Fibroblast of peridontal ligament (primary cell): ENCODE data around the gene GDF10.

ENCODE experiments used
- DNase-seq: peaks from one replicate; pipeline ENCODE4 v3.0.0-alpha.2; 2010; ENCODE audit errors: extremely low read depth

Gene GDF10

DNA sequence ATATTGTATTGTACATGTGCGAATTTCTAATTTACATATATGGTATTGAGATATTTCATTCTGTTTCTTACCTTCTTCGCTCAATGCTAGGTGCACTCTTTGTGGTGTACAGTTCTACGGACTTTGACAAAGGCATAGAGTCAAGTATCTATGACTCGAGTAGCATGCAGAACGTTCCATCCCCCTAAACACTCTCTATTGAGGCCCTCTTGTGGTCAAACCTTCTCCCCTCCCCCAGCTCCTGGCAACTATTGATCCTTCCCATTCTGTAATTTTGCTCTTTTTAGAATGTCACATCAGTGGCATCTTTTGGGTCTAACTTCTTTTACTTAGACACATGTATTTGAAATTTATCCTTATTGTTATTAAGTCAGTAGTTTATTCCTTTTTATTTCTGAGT lies 30.7 kb upstream of the GDF10 start:
- no peak for DNase-seq

DNA sequence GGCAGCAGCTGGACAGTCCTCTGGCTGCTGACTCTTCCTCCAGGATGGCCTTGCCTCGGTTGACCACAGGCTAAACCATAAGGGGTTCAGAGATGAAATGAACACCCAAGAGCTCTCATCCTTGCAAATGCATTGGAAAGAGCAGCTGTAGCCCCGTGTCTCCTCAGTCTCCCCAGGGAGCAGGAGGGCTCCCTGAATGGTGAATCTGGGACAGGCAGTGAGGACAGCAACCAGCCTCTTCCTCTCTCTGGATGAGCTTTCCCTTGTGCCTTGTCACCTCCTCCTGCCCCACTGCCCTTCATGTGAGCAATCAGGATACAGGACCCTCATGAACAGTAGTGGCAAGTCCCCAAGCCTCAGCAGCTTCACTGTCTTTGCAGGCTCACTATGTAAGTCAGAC lies 23.9 kb upstream of the GDF10 start:
- DNase-seq: no peak

DNA sequence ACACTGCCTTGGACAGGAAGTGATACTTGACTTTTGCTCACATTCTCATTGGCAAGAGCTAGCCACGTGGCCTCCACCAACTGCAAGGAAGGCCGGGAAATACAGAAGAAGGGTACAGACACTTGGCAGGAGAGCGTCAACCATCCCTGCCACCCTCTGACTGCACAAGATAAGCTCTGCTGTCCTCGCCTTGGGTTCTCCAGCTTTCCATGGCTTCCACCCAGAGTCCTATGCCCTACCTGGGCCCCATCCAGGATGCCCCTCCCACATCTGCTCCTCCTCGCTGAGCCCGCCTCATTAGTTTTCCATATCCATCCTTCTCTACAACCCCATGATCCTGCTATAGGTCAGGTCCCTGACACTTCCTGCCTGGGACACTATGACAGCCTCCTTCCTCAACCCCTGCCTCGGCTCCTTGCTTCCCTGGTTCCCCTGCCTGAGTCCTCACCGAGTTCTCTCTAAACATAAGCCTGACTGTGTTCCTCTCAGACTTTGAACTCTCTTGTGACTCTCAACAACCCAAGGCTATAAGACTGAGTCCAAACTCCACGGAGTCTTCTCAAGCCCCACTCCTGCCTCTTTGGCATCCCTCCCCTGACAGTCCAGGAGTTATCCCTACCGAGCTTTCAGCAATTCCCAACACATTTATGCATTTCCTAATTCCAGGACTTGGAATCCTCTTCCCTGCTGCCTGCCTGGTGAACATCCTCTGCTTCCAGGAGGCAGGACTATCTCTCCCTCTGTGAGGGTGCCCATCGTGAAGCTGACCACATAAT lies 23.2 kb upstream of the GDF10 start:
- DNase-seq: no peak

DNA sequence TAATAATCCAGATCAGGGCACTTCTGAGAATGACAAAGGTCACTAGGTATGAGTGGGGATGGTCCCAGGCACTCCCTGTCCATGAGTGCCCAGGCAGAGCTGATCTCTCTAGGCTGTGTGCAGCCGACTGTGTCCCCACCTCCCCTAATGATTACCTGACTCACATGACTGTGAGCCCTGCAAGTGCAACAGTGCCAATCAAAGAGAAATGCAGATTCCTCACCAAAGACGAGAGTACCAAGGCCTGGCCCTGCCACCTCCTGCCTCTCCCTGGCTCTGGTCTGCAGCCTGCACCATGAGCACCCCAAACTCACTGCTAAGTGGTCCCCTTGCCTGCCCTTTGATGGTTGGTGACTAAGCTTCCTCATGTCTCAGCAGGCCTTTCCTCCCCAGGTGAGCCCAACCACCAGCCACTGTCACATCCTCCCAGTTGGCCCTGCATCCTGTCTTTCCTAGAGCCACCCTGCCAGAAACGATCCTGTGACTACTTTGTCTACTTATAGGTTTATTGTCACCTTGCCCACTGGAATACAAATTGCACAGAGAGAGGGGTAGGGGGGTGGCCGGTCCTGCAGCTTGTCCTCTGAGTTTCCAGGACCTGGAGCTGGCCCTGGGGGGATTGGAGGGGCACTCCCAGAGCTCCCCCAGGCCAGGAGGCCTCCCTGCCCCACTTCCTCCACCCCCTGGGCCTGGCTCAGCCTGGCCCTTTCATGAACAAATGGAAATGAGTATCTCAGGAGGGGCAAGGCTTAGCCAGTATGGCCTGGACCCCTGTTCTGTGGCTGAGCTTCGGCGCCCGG lies 22.4 kb upstream of the GDF10 start:
- DNase-seq: no peak

DNA sequence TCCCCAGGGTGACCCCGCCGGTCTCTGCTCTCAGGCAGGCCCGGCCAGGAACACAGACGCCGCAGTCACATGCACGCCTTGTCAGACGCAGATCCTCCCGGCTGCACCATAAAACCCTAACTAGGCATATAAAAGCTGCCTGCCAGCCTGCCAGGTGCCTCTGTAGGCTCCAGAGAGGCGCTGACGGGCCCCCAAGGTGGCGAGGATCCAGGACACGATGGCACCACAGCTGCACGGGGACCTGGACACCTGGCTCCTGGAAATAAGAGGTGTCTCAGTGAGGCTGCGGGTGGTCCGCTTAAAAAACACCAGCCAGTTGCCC lies 21.9 kb upstream of the GDF10 start:
- no peak for DNase-seq

DNA sequence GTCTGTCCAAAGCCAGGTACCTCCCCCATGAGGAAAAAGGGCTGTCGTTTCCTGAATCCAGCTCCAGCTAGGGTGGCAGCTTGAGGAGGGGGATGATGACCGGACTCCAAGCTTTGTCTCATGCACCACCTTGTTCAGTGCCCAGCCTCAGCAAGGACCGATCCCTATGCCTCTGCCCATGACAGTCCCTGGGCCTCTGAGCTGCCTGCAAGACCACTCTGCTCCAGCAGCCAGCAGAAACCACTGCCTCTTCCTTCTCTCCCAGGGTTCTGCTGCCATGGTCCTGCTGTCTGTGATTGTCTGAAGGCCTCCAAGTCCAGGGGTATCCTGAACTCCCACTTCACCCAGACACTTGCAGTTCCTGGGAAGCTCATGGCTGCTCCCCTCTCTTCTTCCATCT lies 21.3 kb upstream of the GDF10 start:
- no peak for DNase-seq

DNA sequence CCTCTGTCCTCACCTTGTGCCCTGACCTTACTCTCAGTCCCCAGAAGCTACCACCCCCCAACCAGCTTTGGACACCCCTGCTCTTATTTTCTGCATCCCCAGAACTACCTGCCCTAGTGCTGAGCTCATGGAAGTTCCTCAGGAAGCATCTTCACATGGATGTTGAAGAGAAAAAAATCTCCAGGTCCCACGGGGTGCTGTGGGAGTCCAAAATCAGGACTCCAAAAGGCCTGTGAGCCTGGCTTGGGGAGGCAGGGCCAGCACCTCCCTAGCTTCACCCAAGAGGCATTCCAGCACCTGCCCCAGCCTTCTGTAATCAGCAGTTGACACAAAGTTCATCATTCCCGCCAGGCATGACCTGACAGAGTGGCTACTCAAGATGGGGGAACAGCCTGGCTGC lies 20.7 kb upstream of the GDF10 start:
- no peak for DNase-seq

DNA sequence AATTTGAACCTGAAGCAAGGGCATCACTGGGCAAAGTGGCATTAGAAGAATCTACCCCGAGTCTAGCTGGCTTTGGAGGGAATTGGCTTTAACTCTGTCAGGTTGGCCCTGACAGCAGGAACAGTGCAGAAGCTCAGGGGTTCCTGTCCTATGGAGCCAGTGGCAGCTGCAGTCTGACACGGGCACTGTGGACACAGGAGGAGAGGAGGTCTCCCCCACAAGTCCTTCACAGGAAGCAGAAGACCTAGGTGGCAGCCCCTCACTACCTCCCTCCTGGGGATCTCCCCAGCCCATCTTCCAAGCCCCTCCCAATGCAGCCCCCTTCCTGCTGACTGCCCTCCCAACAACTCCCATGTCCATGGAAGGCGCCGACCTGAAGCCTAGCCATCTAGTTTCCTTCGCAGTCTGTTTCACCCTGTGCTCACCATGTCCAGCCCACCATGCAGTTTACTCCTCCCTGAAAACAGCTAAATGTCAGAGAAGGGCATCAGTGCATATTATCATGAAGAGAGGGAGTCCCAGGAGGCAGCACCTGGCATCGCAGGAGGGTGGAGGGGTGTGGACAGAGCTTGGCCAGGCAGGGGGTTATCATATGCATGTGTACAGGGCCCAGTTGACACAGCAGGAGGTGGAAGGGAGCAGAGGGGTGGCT lies 17.9 kb upstream of the GDF10 start:
- DNase-seq: no peak

DNA sequence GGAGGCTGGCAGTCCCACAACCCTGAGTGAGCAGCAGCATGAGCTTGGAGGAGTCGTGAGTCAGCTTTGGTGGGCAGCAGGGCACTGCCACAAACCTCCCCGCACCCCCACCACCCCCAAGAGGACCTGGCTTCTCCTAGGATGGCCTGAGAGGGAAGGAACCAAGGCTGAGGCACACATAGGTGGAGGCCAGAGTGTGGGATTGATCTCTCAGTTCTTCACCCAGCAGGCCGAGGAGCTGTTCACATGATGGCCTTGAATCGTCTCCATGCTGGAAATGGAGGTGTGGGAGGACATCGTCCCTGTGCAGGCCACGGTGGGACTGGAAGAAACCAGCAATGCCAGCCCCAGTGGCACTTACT lies 17.4 kb upstream of the GDF10 start:
- DNase-seq: no peak

DNA sequence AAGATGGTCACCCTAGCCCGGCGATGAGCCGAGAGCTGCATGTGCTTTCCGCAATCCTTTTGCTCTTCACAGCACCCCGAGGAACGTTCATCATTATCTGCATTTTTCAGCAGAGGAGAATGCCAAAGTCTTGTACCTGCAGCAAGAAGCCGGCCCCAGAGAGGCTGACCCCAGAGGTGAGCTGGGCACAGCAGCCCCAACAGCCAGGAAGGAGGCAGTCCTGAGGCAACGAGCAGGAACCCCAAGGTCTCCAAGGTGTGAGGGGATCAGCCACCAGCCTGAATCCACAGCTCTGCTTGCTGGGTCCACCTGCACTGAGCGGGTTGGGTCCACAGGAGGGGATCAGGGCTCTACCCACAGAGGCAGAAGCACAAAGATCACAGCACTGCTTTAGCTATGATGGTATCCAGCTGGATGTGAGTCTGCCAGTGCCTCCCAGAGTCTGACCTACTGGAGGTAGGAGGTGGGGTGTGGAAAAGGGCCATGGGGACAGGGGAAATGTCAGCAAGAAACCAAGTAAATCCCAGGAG lies 16.8 kb upstream of the GDF10 start:
- DNase-seq: no peak

DNA sequence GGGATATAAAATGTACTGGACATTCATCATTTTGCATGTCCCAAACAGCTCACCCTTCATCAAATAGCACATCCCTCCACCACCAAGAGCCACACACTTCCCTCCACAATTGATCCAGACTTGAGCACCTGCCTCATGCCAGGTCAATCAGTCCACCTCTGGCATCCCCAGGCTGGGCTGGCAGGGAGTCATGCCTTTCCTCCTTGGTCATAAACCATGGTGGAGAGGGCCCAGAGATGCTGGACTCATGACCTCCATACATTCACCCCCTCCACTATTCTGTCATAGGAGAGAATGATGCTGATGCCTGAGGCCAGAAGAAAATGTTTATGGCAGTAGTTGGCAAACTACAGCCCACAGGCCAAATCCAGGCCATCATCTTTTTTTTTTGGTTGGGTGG lies 16.1 kb upstream of the GDF10 start:
- DNase-seq: no peak

DNA sequence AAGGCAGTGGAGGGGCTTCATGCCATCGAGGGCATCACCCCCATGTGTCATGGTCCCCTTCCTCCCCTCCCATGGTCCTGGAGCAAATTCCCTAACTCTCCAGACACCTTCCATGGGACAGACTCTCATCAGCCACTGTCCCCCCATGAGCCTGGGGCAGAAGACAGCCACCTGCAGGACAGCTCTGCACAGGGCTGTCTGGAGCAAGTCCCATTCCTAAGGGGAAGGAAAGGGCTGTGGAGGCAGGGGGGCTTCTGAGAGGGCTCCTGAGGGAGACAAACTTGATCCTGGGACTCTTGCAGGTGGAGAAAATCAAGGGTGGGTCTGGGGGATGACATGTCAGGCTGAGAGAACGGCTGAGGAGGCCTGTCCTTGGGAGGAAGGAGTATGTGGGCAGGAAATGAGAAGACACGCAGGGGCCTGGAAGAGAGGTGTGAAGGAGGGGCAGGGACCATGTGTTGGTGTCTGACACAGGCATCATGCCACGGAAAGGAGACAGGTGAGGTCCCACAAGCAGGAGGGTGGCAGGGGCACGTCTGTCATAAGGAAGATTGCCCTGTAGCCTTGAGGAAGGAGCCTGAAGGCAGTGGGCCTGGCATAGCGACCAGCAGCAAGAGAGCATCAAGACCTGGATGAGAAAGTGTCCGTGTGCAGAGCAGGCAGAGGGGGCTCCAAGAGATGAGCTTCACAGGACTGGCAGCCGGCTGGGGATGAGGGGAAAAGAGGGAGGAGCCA lies 14.4 kb upstream of the GDF10 start:
- DNase-seq: no peak

DNA sequence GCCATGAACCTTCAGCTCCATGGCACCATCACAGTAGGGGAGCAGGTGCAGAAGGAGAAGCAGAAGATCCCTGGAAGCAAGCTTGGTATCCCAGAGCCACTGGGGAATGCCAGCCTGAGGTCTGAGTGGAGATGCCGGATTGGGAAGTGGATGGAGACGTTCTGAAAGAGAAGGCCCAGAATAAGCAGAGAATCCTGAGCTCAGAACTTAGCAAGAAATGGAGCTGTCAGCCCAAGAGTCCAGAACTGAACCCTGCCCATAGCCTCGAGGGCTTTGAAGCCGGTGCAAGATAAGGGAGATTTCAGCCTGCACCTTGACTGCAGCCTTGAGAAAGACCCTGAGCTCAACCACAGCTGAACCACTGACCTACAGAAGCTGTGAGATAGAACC lies 13.9 kb upstream of the GDF10 start:
- DNase-seq: no peak

DNA sequence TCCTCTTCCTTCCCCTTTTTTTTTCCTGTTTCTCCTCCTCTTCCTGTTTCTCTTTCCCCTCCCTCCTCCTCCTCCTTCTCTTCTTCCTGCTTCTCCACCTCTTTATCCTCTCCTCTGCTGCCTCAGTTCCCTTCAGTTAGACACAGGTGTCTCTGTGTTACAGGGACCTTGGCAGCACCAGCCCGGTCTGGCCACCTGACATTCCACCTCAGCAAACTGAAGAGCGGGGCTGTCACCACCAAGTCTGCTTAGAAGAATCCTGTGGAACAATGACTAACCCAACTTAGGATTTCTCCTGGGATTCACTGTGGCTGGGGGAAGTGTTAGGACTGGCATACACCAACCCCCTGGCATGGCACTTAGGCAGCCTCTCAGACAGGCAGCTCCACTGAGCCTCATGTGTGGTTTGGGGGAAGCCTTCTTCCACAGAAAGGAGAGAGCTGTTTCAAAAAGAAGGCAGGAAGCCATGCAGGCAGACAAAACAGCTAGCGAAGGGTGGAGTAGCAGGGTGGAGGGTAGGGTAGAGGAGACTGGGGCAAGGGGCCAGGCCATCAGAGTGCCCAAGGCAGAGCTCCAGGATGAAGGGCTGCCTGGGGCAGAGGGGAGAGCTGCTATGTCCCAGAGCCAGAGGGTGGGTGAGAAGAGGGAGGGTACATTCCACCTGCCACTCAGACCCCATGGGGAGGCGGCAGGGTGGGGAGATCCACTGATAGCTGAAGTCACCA lies 13.2 kb upstream of the GDF10 start:
- DNase-seq: no peak

DNA sequence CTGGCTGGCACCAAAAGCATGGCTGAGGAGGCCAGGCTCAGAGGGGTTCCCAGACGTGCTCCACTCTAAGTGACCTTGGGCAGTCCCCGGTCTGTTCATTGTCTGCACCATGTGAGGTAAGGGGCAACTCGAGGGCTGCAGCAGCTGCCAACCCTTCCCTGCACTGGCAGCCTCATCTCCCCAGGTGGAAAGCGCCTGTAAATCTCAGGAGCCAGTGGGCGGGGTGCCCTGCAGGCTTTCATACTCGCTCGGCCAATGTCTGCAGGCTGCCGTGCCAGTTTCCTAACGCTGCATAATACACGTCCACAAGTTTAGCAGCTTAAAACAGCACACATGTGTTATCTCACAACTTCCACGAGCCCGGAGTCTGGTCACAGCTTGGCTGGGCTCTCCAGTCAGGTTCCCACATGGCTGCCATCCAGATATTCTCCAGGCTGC lies 12.6 kb upstream of the GDF10 start:
- no peak for DNase-seq

DNA sequence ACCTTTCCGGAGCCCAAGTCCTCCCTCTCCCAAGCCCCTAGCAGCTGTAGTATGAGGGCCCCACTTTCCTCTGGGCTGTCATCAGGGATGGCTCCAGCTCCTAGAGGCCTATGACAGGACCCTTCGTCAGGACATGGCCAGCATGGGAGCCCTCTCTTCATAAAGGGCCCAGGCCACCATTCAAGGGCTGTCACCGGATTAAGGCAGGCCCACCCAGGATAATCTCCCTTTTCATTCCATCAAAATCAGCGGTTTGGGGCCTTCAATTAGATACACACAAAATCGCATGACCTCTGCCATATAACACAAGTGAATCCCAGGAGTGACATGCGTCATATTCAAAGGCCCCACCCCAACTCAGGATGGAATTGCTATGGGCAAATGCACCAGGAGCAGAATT lies 12.2 kb upstream of the GDF10 start:
- DNase-seq: no peak

DNA sequence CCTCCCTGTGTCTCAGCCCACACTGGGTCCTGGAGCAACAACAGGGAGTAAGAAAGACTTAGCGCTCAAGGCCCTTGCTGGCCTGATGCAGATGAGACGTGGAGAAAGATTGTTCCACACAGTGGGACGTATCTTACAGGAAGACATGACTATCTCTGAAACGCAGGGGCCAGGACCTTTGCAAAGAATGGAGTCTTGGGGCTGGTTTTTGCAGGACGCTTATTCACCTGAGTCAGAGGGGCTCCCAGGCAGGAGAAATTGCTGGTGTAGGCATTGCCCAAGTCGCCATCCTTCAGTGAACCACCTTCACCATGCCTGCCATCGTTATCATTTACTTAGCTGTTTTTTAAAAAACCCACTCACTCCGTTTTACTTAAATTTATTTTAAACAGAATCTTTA lies 11.8 kb upstream of the GDF10 start:
- no peak for DNase-seq

DNA sequence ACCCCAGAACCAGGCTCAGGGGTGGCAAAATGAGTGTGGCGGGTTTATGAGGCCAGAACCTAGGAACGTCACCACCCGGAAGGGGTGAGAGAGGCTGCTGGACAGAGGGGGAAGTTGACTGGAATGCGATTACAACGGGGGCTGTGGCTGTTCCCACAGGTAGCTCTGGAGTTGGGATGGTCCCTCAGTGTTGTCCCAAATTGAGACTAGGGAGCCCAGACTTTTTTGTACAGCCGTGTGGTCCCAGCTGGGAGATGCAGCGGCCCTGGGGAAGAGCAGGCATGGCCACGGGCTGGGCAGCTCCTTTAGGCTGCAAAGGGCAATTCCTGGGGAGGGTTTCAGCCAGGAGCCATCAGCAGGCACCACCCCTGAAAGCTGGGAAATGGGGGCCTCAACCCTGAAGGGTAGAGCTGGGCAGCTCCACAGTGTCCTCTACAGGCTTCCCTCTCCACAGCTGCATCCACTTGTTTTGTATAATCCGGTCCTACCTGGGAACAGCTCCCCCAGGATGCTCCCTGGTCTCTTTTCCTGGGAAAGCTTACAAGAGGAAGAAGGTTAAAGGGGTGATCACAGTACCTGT lies 11.0 kb upstream of the GDF10 start:
- no peak for DNase-seq

DNA sequence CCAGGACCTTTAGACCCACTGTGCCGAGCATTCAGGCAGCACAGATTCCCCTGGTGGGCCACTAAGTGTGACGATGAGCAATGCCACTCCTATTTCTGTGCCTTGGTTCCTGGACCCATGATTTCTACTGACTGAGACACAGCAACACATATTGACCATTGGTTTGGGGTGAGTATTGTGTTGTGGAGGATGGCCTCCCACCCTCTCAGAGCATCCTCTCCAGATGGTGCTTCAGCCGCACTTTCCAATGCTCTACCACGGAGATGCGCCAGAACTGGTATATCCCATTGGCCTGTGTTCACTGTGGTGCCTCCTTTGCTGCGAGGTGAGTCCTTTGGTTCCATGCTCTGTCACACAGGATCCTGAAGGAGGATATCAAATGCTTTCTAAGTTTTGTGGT lies 10.1 kb upstream of the GDF10 start:
- no peak for DNase-seq

DNA sequence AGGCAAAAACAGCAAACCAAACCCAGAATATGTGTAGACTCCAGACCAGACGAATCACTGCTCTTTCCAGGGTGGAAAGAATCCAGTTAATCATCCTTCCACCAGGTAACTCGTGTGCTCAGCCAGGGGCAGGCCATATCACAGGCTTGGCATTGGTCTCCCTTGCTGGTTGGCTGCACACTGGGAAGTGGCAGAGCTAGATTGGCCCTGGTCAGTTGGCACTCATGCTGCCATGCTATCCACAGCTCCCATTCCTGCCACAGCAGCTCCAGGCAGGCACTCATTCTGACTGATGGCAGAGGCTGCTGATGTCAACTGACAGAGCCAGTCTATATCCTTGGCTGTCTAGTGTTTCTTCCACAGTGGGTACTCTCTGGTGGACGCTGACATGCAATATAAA lies 9.7 kb upstream of the GDF10 start:
- no peak for DNase-seq

DNA sequence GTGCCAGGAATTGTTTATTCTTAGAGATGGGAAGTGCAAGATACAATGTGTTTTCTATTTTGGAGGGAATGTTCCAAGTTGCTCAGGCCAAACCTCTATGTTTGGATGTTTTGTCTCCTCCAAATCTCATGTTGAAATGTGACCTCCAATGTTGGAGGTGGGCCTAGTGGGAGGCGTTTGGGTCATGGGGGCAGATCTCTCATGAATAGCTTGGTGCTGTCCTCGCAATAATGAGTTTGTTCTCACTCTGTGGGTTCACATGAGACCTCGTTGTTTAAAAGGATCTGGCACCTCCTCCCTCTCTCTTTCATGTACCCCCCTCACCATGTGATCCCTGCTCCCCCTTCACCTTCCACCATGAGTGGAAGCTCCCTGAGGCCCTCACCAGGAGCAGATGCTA lies 8.3 kb upstream of the GDF10 start:
- DNase-seq: no peak
